Stimulated activated CD8-positive, alpha-beta memory T cell treated with anti-CD3 and anti-CD28 coated beads, Interleukin-12 subunit alpha, Interleukin-12 subunit beta, amount 100 ng/mL, for 24 hours (primary cell): Measurements from ENCODE around the gene HS6ST3.
"Not testable (repeated sequence)": the region's sequence is repeated elsewhere in the genome, so short reads cannot be mapped to it uniquely, and the experiment has no call there.

Source experiments
- DNase-seq: peaks from one replicate; pipeline ENCODE4 v3.0.0-alpha.2; 2020; ENCODE audit errors: extremely low read depth

HS6ST3 gene

GRCh38 chr13:96730676-96731075 lies 640.8 kb downstream of the HS6ST3 start:
- DNase-seq = no peak

- DNase-seq = no peak
Observed at GRCh38 chr13:96734499-96734898, 644.6 kb downstream of the HS6ST3 start.

GRCh38 chr13:96741779-96742178 lies 651.9 kb downstream of the HS6ST3 start:
- DNase-seq = no peak

- DNase-seq = no peak
Observed at GRCh38 chr13:96743296-96744089, 653.6 kb downstream of the HS6ST3 start.

- no peak for DNase-seq
Observed at GRCh38 chr13:96744367-96745331, 654.7 kb downstream of the HS6ST3 start.

GRCh38 chr13:96746886-96747285 lies 657.0 kb downstream of the HS6ST3 start:
- DNase-seq = no peak

GRCh38 chr13:96749825-96750224 lies 659.9 kb downstream of the HS6ST3 start:
- no peak for DNase-seq

- no peak for DNase-seq
Observed at GRCh38 chr13:96751089-96751488, 661.2 kb downstream of the HS6ST3 start.

GRCh38 chr13:96762876-96763275 lies 673.0 kb downstream of the HS6ST3 start:
- no peak for DNase-seq

DNA sequence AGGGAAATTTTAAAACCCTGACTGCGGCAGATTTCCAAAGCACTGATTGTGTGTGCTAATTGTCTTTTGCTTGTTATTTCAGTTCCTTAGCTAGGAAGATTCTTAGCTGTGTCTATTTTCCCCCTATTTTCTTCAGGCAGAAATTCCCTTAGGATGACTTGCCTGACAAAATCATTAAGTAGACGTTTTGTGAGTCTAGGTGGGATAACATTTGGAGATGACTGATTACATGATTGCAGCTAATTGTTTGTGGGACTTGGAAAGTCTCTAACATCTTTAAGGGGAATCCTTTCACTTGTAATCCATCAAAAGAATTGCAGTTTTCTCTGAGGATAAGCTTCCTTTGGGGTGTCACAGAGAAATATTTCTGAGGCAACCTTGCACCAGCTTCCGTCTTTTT lies 676.4 kb downstream of the HS6ST3 start:
- no peak for DNase-seq

GRCh38 chr13:96768524-96768923 lies 678.6 kb downstream of the HS6ST3 start:
- DNase-seq = no peak

DNA sequence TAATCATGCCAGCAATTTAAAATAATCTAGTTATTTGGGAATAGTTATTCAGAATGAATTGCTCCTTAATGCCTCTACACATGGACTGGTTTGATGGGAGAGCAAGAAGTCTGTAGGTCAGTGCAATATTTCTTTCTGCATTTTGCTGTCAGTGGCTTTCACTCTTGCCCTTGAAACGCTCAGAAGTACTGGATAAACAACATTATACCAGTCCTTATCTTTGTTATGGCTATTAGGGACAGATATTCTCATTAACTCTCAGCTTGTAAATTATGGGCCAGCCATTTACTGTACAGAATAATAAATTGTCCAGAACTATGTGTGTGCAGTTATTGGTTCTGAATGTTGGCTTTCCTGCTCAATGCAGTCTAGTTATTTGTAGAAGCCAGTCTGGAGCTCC lies 680.0 kb downstream of the HS6ST3 start:
- no peak for DNase-seq

DNA sequence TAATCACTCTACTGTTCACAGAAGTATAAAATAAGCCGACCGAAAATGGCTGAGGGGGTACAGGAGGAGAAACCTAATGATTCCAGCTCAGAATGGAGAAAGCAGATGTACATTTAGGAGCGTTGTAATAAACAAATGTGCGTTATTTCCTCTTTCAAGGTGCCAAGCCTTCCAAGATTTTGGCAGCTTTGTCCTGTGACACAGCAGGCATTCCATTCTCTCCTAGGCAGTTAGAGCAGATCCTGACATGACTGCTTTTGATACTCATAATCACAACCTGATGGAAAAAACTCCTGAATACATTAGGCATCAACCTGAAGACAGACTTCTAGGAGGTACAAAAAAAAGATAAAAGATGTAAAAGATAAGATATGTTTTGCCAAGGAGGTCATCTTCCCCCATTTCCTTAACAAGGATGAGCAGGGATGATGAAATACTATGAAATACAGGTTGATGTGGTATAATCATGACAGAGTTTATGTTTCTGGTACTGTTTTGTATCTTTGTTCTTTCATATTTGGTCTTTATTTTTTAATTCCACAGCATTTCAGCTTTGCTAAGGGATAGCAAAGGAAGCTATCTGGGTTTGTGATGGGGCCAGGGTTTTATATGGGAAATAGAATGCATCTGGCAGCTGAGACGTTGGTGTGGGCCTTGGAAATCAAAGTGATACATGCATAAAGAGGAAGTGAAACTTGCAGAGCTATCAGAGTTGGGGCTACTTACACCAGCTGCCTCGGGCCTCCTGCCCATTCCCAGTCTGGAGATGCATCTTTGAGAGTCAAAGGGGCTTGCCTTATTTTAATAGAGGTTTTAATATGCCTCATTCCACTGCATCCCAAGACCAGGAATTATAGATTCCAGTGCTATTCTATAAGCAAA lies 681.8 kb downstream of the HS6ST3 start:
- no peak for DNase-seq

GRCh38 chr13:96772426-96772825 lies 682.5 kb downstream of the HS6ST3 start:
- DNase-seq = no peak

DNA sequence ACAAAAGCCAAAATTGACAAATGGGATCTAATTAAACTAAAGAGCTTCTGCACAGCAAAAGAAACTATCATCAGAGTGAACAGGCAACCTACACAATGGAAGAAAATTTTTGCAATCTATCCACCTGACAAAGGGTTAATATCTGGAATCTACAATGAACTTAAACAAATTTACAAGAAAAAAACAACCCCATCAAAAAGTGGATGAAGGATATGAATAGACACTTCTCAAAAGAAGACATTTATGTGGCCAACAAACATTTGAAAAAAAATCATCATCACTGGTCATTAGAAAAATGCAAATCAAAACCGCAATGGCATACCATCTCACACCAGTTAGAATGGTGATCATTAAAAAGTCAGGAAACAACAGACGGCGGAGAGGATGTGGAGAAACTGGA lies 688.4 kb downstream of the HS6ST3 start:
- not testable (repeated sequence) for DNase-seq

DNA sequence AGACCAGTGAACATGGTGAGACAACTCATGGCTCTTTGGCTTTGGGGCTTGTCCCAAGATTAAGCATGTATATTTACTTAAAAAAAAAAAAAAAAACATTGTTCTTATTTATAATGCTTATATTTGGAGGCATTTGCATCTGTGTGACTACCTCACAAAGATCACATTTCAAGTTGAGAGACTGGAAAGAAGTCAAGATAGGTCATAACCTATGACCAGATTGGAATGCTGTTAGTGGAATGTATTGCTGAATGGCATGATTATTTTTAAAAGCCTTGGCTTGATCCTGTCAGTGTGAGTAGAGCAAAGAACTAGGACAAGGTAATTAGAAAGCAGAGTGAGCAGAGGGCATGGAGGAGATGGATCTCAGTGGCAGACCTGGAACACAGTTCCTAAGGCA lies 689.8 kb downstream of the HS6ST3 start:
- DNase-seq = no peak

DNA sequence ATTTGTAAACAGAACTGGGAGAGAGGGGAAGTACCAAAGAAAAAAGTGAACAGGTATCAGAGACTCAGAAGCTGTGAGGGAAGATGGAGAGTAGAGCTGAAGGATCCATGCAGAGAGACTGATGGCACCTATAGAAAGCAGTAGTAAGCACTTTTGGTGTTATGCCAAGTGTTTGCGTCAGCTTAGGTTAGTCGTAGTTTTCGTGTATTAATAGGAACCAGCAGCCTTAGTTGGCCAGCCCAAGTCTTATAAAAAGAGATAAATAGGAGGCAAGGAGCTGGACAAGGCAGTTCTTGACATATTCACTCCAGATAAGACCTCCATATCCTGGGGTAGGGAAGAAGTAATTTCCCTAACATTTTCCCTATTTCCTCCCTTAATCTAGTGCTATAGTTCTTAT lies 690.2 kb downstream of the HS6ST3 start:
- DNase-seq = no peak

- DNase-seq = no peak
Observed at GRCh38 chr13:96781141-96781540, 691.2 kb downstream of the HS6ST3 start.

DNA sequence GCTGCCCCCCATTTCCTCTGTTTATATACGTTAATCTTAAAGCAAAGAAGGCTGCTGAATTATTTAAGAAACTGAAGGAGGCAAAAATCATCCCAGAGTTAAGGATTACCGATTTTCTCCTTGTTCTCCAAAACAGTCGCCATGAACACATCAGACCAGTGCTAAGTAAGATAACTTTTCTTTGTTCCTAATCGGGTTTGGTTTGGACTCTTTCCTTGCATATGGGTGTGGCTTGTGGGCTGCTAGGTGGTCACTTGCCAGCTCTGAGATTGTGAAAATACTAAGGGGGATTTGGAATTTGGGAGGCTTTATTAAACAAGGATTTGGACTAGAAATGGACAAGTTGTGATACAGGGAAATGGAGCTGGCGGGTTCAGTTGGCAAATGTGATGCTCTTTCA lies 692.3 kb downstream of the HS6ST3 start:
- no peak for DNase-seq

DNA sequence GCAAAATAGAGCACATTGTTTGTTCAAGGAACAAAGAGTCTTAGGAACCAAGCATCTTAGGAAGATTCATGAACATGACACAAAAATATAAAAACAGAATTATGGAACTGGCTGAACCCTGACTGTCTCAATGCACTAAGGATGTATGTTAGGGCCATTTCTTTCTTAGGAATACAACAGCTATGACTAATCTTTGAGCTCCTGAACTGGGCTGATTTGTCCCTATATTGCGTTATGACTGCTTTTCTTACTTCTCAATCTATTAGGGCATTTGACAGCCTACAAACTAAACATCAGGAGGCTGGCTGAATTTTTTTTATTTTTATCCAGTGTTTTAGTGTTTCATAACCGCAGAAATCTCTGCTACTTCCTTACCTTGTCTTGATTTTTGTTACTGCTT lies 693.1 kb downstream of the HS6ST3 start:
- DNase-seq = no peak

DNA sequence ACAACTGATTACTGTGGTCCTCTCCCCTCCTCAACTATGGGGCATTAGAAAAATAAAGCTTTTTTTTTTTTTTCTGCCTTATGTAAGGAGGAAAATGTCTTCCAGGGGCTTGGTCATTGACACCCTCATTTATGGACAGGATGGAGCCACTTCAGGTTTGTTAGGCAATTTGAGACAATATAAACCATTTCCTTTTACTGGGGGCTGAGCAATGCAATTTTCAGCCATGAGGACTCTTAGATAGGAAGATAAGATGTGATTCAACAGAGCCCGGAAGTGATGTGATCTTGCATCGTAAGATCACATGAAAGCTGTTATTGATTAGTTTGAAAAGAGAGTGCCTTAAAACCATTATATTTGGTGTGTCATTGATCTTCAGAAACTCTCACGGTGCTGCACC lies 693.6 kb downstream of the HS6ST3 start:
- no peak for DNase-seq

- DNase-seq = no peak
Observed at GRCh38 chr13:96785986-96786385, 696.1 kb downstream of the HS6ST3 start.
